ENCODE data around the gene CEP112.

Gene CEP112

DNA sequence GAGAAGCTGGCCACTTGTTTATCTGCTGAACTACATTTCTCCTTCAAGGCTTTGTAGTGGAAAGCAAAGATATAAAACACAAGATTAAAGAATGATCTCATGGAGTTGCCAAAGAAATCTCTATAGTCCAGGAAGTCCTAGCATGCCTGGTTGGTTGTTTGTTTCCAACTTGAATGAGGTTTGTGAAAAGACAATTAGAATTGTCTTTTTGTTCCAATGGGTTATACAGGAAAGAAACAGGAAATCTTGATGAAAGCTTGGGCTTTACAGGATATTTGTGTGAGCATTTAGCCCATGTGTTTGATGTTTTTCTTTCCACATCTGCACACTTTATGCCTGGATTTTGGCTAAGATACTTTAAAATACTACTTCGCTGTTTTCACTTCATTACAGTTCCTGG lies 273.4 kb downstream of the CEP112 start:
- DNase-seq: no peak

GRCh38 chr17:65917560-65917959 lies 274.4 kb downstream of the CEP112 start:
- no peak for DNase-seq

GRCh38 chr17:65916425-65916824 lies 275.5 kb downstream of the CEP112 start:
- DNase-seq: no peak

DNA sequence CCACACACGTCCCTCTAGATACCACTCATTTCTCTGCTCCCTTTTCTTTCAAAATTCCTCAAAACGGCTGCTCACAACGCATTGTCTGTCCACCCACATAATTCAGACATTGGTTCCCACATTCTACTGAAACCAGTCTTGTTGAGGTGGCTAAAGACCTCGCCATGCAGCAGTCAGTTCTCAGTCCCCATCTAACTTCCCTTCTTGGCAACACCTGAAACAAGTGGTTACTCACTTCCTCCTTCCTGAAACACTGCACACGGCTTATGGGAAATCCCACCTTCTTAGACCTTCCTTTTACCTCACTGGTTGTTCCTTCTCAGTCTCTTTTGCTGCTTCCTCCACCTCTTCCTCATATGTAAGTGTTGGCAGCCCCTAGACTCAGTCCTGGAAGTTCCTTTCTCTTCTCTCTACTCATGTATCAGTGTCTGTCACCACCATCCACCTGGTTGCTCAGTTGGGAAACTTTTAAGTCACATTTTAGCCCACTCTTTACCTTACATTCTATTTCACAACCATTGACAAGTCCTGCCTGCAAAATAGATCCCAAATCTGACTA lies 277.1 kb downstream of the CEP112 start:
- DNase-seq: no peak

- no peak for DNase-seq
These were observed 278.5 kb downstream of the CEP112 start for GRCh38 chr17:65913326-65913850.

DNA sequence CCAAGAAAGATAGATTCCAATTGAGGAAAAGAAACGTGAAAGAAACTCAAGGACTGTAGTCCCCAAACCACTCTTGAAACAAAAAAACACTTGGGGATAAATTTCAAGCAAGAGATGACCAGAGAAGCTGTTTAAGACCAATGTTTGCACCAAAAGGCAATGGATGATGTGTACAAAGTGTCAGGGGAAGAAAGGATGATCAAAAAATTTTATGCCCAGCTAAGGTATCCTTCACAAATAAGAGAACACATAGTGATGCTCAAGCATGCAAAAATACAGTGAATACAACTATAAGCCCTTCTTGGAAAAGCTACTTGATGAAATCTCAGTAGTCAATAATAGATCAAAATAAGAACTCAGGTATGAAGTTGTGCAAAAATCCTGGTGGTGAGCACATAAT lies 281.1 kb downstream of the CEP112 start:
- DNase-seq: no peak

DNA sequence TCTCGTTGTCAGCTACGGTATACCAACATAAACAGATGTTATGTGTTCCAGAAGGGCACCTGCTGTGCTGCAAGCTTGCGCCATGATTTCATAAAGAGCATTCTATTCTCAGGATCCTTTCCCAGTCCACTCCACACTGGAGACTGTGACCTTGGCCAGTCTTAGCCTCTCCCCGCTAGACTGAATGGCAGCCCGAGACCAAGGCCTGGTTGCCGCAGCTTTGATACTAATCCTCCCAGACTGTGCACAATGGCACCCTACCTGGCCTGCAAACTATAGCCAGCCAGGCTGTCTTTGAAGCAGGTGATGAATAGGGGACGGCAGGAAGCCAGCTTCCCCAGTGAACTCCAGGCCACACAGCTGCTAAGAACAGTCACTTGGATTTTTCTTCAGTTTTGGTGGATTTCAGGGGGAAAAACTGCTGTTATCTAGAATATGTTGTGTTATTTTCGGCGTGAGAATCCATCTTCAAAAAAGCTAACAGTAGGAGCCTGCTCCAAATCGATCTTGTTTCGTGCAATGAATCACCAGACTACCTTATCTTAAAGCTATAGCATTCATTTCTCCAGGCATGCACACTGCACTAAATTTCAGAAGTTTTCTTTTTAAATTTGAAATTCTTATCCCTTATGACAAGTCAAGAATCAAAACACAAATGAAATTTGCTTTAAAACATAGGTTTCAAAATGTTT lies 289.0 kb downstream of the CEP112 start:
- no peak for DNase-seq

- DNase-seq: no peak
These were observed 289.8 kb downstream of the CEP112 start for GRCh38 chr17:65902155-65902554.

DNA sequence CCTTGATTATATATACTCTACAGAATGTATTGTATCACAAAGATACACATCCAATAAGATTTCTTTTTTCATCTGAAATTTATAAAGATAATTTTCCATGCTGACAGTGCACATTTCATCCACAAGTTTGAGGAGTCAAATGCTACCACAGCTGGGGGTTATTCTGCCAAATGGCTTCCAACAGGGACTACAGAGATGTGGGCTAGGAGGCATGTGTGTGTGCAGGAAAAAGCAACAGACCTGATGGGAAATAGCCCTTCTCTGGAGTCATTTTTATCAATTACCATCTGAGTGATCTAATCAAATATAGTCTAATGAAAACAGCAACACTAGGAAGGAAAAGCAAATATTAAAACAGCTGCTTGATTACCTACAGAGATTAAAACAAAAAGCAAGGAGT lies 290.5 kb downstream of the CEP112 start:
- no peak for DNase-seq

DNA sequence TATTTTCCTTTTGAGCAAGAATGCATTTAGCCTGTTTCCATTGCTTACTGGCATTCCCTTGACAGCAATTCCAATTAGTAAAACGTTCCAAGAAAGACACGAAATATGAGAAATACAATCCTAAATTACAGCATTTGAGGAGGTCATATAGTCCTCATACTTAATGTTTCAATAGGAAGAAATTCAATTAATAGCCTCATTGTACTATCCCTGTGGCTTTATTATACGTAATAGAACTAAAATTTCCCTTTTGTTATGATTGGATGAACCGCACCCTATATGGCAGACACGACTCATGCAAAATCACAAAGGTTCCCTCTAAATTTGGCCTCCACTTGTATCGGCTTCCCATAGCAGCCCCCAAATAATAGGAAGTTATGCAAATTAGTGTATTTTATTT lies 291.7 kb downstream of the CEP112 start:
- no peak for DNase-seq

GRCh38 chr17:65898651-65899050 lies 293.3 kb downstream of the CEP112 start:
- DNase-seq: no peak

- DNase-seq: no peak
These were observed 295.0 kb downstream of the CEP112 start for GRCh38 chr17:65896889-65897288.

- DNase-seq: no peak
These were observed 296.0 kb downstream of the CEP112 start for GRCh38 chr17:65895969-65896368.

- no peak for DNase-seq
These were observed 298.1 kb downstream of the CEP112 start for GRCh38 chr17:65893692-65894279.

DNA sequence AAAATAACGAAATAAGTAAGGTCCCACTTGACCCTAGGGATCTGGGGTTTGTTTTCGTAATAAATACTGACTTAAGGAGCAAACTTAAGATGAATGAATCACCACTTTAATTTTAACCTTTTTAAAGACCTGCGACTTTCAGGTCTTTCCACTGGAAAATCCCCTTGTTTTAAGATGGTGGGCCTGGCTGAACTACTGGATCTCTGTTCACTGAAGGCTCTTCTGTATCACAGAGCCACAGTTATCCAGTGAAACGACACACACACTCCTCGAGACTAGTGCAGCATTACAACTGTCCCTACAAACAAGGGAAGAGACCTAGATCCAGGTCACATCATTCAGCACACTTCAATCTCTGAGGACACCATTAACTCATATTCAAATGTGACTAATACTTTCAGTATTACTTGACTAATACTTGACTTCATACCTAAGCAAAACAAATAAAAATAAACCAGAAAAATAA lies 299.0 kb downstream of the CEP112 start:
- DNase-seq: no peak

GRCh38 chr17:65891231-65891735 lies 300.6 kb downstream of the CEP112 start:
- DNase-seq: no peak

GRCh38 chr17:65888649-65889048 lies 303.3 kb downstream of the CEP112 start:
- DNase-seq: no peak

GRCh38 chr17:65886315-65887245 lies 305.4 kb downstream of the CEP112 start:
- DNase-seq: no peak

- no peak for DNase-seq
These were observed 306.2 kb downstream of the CEP112 start for GRCh38 chr17:65885541-65886312.

DNA sequence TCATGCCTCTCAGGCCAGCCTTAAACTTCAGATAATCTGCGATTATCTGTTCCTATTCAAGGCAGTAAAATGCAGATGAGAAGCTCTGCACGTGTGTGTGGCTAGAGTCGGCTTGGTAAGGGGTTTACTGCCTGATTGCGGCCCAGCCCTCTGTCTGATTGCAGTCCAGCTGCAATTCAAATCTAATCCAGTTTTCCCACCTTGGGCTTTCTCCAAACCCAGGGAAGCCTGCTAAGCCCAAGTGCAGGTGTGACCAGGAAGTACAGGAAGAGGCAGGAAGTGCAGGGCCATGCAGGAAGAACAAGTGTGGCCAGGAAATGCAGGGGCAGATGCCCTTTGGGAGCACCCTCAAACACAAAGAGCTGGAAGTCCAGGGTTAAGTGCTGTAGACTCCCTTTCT lies 314.9 kb downstream of the CEP112 start:
- DNase-seq: no peak

GRCh38 chr17:65868881-65869280 lies 323.1 kb downstream of the CEP112 start:
- no peak for DNase-seq

- DNase-seq: no peak
These were observed 324.9 kb downstream of the CEP112 start for GRCh38 chr17:65867014-65867413.
